ENCODE data around the gene CUX1.

DNA sequence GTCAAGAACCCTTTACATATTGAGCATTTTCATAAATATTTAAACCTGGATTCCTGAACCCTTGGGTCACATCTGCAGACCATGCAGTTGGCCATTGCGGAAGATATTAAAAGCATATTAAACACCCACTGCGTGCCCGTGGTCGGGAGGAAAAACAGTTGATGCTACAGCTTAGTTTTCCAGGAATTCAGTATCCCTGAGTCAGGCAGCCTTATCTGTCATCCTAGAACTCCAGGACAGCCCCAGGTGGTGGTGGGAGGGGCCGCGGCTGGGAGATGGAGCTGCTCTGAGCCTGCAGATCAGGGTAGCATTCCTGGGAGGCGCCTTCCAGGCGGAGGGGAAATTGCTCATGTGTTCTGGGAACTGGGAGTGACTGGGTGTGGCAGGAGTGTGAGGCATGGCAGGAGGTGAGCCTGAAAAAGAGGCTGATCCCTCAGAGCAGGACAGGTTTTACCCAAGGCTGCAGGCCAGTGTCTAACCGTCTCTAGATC is 246.3 kb downstream of the CUX1 start:
- TF ChIP-seq TAF1 (IDR thresholded peaks at IDR 0.05; ENCODE audit: low read depth, low read length) (no peak), POLR2AphosphoS5 (IDR thresholded peaks at IDR 0.05; ENCODE audit: low read depth, low read length) (no peak), SPI1 (IDR thresholded peaks at IDR 0.05; ENCODE audit: low read depth, low read length) (no peak)

Data from GM12891 (cell line).